ENCODE data around the gene CD53. TPM values are rescaled to one million over a fixed set of nuclear protein-coding genes. Genes with fewer than 3 reads are reported as not detected.

CD53 gene
- polyA plus RNA-seq, 3 donors from 2014 or later = 997 to 1,455 (median 1,434) TPM

GRCh38 chr1:110944806-110945205 lies 71.9 kb downstream of the CD53 start:
- Mint-ChIP-seq H3K9me3 (peaks cover 0 to under 1% (median 0%) of the 10 kb centered on the region in 6 donors), H3K4me3 (no peak overlapping the region), H3K27me3 (ENCODE audit: low read depth in 3 of 3) (peaks cover 0 to under 1% (median 0%) of the 10 kb centered on the region in 3 donors), H3K27ac (no peak overlapping the region), H3K4me1 (no peaks in the 10 kb centered on the region), H3K36me3 (peaks cover 20 to 31% (median 26%) of the 10 kb centered on the region in 3 donors)
- DNase-seq = no peak

GRCh38 chr1:110945626-110946025 lies 72.7 kb downstream of the CD53 start:
- Mint-ChIP-seq H3K27ac (no peak overlapping the region), H3K4me3 (no peak overlapping the region), H3K9me3 (no peaks in the 10 kb centered on the region), H3K4me1 (peaks cover 0 to 2% of the 10 kb centered on the region in 2 donors), H3K36me3 (peaks cover 21 to 37% (median 35%) of the 10 kb centered on the region in 3 donors), H3K27me3 (ENCODE audit: low read depth in 3 of 3) (no peaks in the 10 kb centered on the region)
- no peak for DNase-seq

- H3K27me3 Mint-ChIP-seq (ENCODE audit: low read depth in 3 of 3) = no peaks in the 10 kb centered on the region
- no peak overlapping the region for H3K27ac Mint-ChIP-seq
- no peak for DNase-seq
- H3K36me3 Mint-ChIP-seq = peaks cover 38 to 57% (median 55%) of the 10 kb centered on the region in 3 donors
- H3K9me3 Mint-ChIP-seq = no peaks in the 10 kb centered on the region
- no peak overlapping the region for H3K4me3 Mint-ChIP-seq
- peaks cover 0 to 2% of the 10 kb centered on the region in 2 donors for H3K4me1 Mint-ChIP-seq
Measured at GRCh38 chr1:110948038-110948810, 75.3 kb downstream of the CD53 start.

Other genes starting within 250 kb of the CD53 start
- 10 to 100 TPM; 11.7 to 15.3 (median 12.4) TPM for gene KCNA3, start 198.2 kb upstream of the CD53 start, polyA plus RNA-seq
- 10 to 100 TPM; 20.6 to 37.2 (median 22.0) TPM for gene LRIF1, start 90.8 kb downstream of the CD53 start, polyA plus RNA-seq

All from immature natural killer cell (primary cell).